ENCODE results near the gene BAHCC1. TPM values are rescaled to one million over a fixed set of nuclear protein-coding genes. Genes with fewer than 3 reads are reported as not detected.
A peak's percentile ranks its signal among the peaks of the same experiment; 100 is the strongest.

Gene BAHCC1
- total and polyA plus RNA-seq, 9 of the 15 experiments (the other 6 are each of a cell fraction or from before 2014, with no cell fraction given), result 0.14 to 26.9 (median 5.0) TPM

DNA sequence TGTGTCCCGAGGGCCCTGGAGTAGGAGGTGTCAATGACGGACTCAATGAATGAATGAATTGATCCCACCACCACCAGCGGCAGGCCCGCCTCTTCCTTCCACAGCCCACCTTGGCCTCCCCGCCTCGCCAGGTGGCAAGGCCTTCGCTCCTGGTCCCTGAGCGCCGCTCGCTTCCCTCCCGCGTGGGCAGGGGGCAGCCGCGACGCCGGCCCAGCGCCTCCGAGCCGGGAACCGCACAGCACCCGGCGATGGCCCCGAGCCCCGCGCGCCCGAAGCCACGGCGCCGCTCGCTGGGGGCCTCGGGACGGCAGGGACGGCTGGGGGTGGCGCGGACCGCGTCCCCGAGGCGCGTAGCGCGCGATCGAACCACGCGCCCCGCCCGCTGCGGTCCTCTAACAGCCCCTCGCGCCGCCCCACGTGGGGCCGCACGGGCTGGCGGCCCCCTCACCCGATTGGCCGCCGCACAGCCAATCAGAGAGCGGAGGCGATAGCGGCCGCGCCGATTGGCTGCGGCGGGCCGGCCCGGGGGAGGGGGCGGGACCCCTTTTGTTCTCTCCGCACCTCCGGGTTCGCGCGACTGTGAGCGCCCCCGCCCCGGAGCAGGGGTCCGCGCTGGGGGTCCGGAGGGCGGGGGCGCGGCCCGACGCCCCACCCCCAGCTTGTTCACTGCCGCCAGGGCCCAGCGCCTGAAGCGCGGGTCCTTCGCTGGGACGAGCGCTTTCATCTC is 86.0 kb downstream of the BAHCC1 start (continued):
- no peak for TF ChIP-seq ZNF318 (IDR thresholded peaks at IDR 0.05; ENCODE audit: borderline replicate concordance in 1 of 2, low read depth in 1 of 2)
- no peak for TF ChIP-seq HSF4 (CRISPR knock-in tag; IDR thresholded peaks at IDR 0.05; ENCODE audit: borderline replicate concordance)
- peak; percentile 81 to 82 for TF ChIP-seq MAZ (CRISPR knock-in tag; conservative IDR thresholded peaks at IDR 0.05 in 1 of 2, IDR thresholded peaks at IDR 0.05 in 1 of 2)
- TF ChIP-seq NFYB (IDR thresholded peaks at IDR 0.05; ENCODE audit: extremely low read depth, insufficient read length), result peak; percentile 95
- TF ChIP-seq ZNF609 (CRISPR knock-in tag; IDR thresholded peaks at IDR 0.05; ENCODE audit: borderline replicate concordance), result no peak
- no peak for TF ChIP-seq SOX6 (IDR thresholded peaks at IDR 0.05)
- TF ChIP-seq ARID3B (CRISPR knock-in tag; IDR thresholded peaks at IDR 0.05; ENCODE audit: borderline replicate concordance), result no peak
- TF ChIP-seq, protein P1, sequence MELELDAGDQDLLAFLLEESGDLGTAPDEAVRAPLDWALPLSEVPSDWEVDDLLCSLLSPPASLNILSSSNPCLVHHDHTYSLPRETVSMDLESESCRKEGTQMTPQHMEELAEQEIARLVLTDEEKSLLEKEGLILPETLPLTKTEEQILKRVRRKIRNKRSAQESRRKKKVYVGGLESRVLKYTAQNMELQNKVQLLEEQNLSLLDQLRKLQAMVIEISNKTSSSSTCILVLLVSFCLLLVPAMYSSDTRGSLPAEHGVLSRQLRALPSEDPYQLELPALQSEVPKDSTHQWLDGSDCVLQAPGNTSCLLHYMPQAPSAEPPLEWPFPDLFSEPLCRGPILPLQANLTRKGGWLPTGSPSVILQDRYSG (tag; conservative IDR thresholded peaks at IDR 0.05; ENCODE audit: low read depth), result no peak
